Measurements from ENCODE around the gene DENND4C.
"Not testable (repeated sequence)": the region's sequence is repeated elsewhere in the genome, so short reads cannot be mapped to it uniquely, and the experiment has no call there.

DENND4C gene

GRCh38 chr9:19265602-19266001 lies 35.1 kb downstream of the DENND4C start:
- DNase-seq (ENCODE audit: low read depth in 2 of 2, low spot score in 1 of 2) = not testable (repeated sequence)

- not testable (repeated sequence) for DNase-seq (ENCODE audit: low read depth in 2 of 2, low spot score in 1 of 2)
These were observed 36.4 kb downstream of the DENND4C start for GRCh38 chr9:19266778-19267384.

- no peak for DNase-seq (ENCODE audit: low read depth in 2 of 2, low spot score in 1 of 2)
These were observed 39.1 kb downstream of the DENND4C start for GRCh38 chr9:19269582-19269981.

- DNase-seq (ENCODE audit: low read depth in 2 of 2, low spot score in 1 of 2) = no peak
These were observed 40.0 kb downstream of the DENND4C start for GRCh38 chr9:19270421-19270949.

GRCh38 chr9:19271081-19271480 lies 40.6 kb downstream of the DENND4C start:
- DNase-seq (ENCODE audit: low read depth in 2 of 2, low spot score in 1 of 2) = no peak

GRCh38 chr9:19281801-19282200 lies 51.3 kb downstream of the DENND4C start:
- DNase-seq (ENCODE audit: low read depth in 2 of 2, low spot score in 1 of 2) = no peak

- DNase-seq (ENCODE audit: low read depth in 2 of 2, low spot score in 1 of 2) = no peak
These were observed 52.7 kb downstream of the DENND4C start for GRCh38 chr9:19283072-19283710.

GRCh38 chr9:19284729-19285128 lies 54.2 kb downstream of the DENND4C start:
- DNase-seq (ENCODE audit: low read depth in 2 of 2, low spot score in 1 of 2) = no peak

GRCh38 chr9:19286634-19287188 lies 56.2 kb downstream of the DENND4C start:
- DNase-seq (ENCODE audit: low read depth in 2 of 2, low spot score in 1 of 2) = no peak

GRCh38 chr9:19288081-19288480 lies 57.6 kb downstream of the DENND4C start:
- DNase-seq (ENCODE audit: low read depth in 2 of 2, low spot score in 1 of 2) = no peak

GRCh38 chr9:19290103-19290502 lies 59.6 kb downstream of the DENND4C start:
- no peak for DNase-seq (ENCODE audit: low read depth in 2 of 2, low spot score in 1 of 2)

GRCh38 chr9:19294219-19294618 lies 63.7 kb downstream of the DENND4C start:
- DNase-seq (ENCODE audit: low read depth in 2 of 2, low spot score in 1 of 2) = no peak

GRCh38 chr9:19298436-19299000 lies 68.0 kb downstream of the DENND4C start:
- DNase-seq (ENCODE audit: low read depth in 2 of 2, low spot score in 1 of 2) = no peak

- DNase-seq (ENCODE audit: low read depth in 2 of 2, low spot score in 1 of 2) = no peak
These were observed 72.7 kb downstream of the DENND4C start for GRCh38 chr9:19303216-19303615.

- no peak for DNase-seq (ENCODE audit: low read depth in 2 of 2, low spot score in 1 of 2)
These were observed 76.1 kb downstream of the DENND4C start for GRCh38 chr9:19306568-19306967.

GRCh38 chr9:19310246-19310645 lies 79.8 kb downstream of the DENND4C start:
- DNase-seq (ENCODE audit: low read depth in 2 of 2, low spot score in 1 of 2) = no peak

- DNase-seq (ENCODE audit: low read depth in 2 of 2, low spot score in 1 of 2) = no peak
These were observed 83.1 kb downstream of the DENND4C start for GRCh38 chr9:19313573-19313972.

- DNase-seq (ENCODE audit: low read depth in 2 of 2, low spot score in 1 of 2) = no peak
These were observed 90.0 kb downstream of the DENND4C start for GRCh38 chr9:19320495-19320894.

GRCh38 chr9:19331877-19332276 lies 101.4 kb downstream of the DENND4C start:
- DNase-seq (ENCODE audit: low read depth in 2 of 2, low spot score in 1 of 2) = no peak

- no peak for DNase-seq (ENCODE audit: low read depth in 2 of 2, low spot score in 1 of 2)
These were observed 105.7 kb downstream of the DENND4C start for GRCh38 chr9:19336166-19336565.

GRCh38 chr9:19342947-19343346 lies 112.5 kb downstream of the DENND4C start:
- DNase-seq (ENCODE audit: low read depth in 2 of 2, low spot score in 1 of 2) = no peak

- no peak for DNase-seq (ENCODE audit: low read depth in 2 of 2, low spot score in 1 of 2)
These were observed 128.2 kb downstream of the DENND4C start for GRCh38 chr9:19358701-19359100.
